Stomach (tissue), 9 donors: Measurements from ENCODE around the gene ZNF576. TPM values are rescaled to one million over a fixed set of nuclear protein-coding genes. Genes with fewer than 3 reads are reported as not detected.

Experiments used
- DNase-seq, 2 donors: peaks; one replicate each; pipeline versions ENCODE4 v3.0.0 to v3.0.0-alpha.2; 2013 to 2019
- H3K27ac ChIP-seq, 5 donors: fragments of 200-600 bp in 4 of 5; sonication (generic) in 4 of 5; one replicate each; pipeline ENCODE4 v1.5.1; 2013 to 2019; ENCODE audit warnings: mild to moderate bottlenecking in 1 of 5, moderate library complexity in 1 of 5
- H3K27me3 ChIP-seq, 3 donors: fragments of 200-600 bp; sonication (generic); one replicate each; pipeline ENCODE4 v1.5.1; 2017 to 2019; ENCODE audit warnings: mixed run types in 1 of 3
- H3K36me3 ChIP-seq, 4 donors: fragments of 200-600 bp; sonication (generic); 1 replicate in 3 of 4; 2 replicates in 1 of 4; pipeline ENCODE4 v1.5.1; 2016 to 2019
- H3K4me1 ChIP-seq, 4 donors: fragments of 200-600 bp; sonication (generic); one replicate each; pipeline ENCODE4 v1.5.1; 2016 to 2019
- H3K4me3 ChIP-seq, 4 donors: fragments of 200-600 bp; sonication (generic) in 3 of 4; one replicate each; pipeline ENCODE4 v1.5.1; 2016 to 2019; ENCODE audit warnings: mild to moderate bottlenecking in 1 of 4
- H3K9me3 ChIP-seq, 4 donors: fragments of 200-600 bp; sonication (generic); one replicate each; pipeline ENCODE4 v1.5.1; 2016 to 2019
- EP300 ChIP-seq: sonication (generic); formaldehyde crosslinking; IDR thresholded peaks from one replicate; pipeline ENCODE4 v1.6.1; 2017; ENCODE audit warnings: antibody characterized with exemption
- POLR2A ChIP-seq, 4 donors: fragments of 450-650 bp; IDR thresholded peaks; one replicate each; pipeline ENCODE4 v1.6.1; 2016; ENCODE audit warnings: antibody characterized with exemption in 4 of 4, control low read depth in 2 of 4, mild to moderate bottlenecking in 1 of 4, moderate library complexity in 1 of 4
- POLR2AphosphoS5 ChIP-seq, 3 donors: sonication (generic); formaldehyde crosslinking; IDR thresholded peaks; one replicate each; pipeline ENCODE4 v1.6.1; 2016; ENCODE audit warnings: antibody characterized with exemption in 3 of 3
- WGBS, 5 donors: extraction: QIAGEN DNeasy Blood & Tissue Kit in 3 of 5; methylation state at CpG; one replicate each; pipeline versions ENCODE4 v1.1.5 to v1.1.7; 2013 to 2018; 5-methylcytosine and 5-hydroxymethylcytosine counted together
- intact Hi-C: fragments of 100-400 bp; cut with DNase I; formaldehyde crosslinking; loops from one replicate; pipeline ENCODE4 v1.15.1; 2023; ENCODE audit warnings: low total_unique reads
- polyA plus RNA-seq, 3 donors: library from polyadenylated mRNA; stranded (reverse); fragments of 200-250 nt; gene quantifications; one replicate each; pipeline ENCODE4 v1.2.3, GENCODE V29; 2013
- total RNA-seq, 5 donors: library from RNA; depleted of rRNA; stranded (reverse); fragments of >200 nt; gene quantifications; one replicate each; pipeline versions ENCODE4 v1.1.0 to v1.2.3, GENCODE V29; 2014 to 2016
- TF ChIP-seq, protein P1 (sequence below), 7 experiments: fragments of 450-650 bp in 4 of 7; fragments of 200-600 bp in 3 of 7; sonication (generic) in 3 of 7; IDR thresholded peaks; one replicate each; pipeline ENCODE4 v1.5.1; 2016 to 2019; ENCODE audit warnings: antibody characterized with exemption in 7 of 7, control low read depth in 2 of 7, mild to moderate bottlenecking in 1 of 7
- donor health status: healthy with polysubstance abuse.
- donor health status: Bipolar disorder and iron deficiency.
- donor health status: healthy.

ZNF576 gene
- total and polyA plus RNA-seq, 8 donors: 4.2 to 21.6 (median 15.6) TPM; not detected in 1

DNA sequence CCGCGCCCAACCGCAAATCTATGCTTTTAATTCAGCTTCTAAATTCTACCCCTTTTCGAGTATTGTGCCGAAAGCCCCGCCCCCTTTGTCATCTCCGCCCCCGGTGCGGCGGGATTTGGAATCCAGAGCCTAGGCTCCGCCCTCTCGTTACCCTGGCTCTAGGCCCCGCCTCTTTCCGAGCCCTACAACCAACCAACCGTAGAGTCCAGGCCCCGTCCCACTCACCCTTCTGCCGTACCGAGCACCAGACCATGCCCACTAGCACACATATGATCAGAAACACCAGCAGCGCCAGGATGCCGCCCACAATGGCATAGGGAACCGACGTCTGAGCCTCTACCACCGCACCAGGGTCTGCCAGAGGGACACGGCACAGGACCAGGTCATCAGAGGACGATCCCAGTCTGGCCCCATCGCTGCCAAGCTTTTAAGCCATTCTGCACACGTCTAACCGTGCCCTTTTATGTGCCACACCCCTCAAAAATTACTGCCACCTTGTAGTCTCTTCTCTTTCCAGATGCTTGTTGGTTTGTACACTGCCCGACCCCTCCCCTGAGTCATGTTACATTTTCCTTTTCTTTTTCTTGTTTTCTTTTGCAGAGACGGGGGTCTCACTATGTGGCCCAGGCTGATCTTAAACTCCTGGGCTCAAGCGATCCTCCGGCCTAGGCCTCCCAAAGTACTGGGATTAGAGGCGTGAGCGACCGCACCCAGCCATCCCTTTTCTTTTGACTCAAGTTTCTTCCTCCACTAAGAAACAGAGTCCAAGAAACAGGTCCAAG is 27.7 kb downstream of the ZNF576 start:
- H3K27me3 ChIP-seq: no peaks in the 10 kb centered on the region
- peaks cover 0 to 24% (median 13%) of the 10 kb centered on the region in 4 donors for H3K4me1 ChIP-seq
- 84 to 89% (median 87%) methylated on average over 33 to 35 of the region's 35 CpGs for WGBS, 5 donors
- intact Hi-C loops: no loop called here
- H3K36me3 ChIP-seq: no peaks in the 10 kb centered on the region
- H3K27ac ChIP-seq: no peak overlapping the region
- no peaks in the 10 kb centered on the region for H3K9me3 ChIP-seq
- DNase-seq: no peak
- no peak for TF ChIP-seq POLR2A (IDR thresholded peaks at IDR 0.05)
- no peak for TF ChIP-seq POLR2AphosphoS5 (IDR thresholded peaks at IDR 0.05)
- TF ChIP-seq, protein P1, sequence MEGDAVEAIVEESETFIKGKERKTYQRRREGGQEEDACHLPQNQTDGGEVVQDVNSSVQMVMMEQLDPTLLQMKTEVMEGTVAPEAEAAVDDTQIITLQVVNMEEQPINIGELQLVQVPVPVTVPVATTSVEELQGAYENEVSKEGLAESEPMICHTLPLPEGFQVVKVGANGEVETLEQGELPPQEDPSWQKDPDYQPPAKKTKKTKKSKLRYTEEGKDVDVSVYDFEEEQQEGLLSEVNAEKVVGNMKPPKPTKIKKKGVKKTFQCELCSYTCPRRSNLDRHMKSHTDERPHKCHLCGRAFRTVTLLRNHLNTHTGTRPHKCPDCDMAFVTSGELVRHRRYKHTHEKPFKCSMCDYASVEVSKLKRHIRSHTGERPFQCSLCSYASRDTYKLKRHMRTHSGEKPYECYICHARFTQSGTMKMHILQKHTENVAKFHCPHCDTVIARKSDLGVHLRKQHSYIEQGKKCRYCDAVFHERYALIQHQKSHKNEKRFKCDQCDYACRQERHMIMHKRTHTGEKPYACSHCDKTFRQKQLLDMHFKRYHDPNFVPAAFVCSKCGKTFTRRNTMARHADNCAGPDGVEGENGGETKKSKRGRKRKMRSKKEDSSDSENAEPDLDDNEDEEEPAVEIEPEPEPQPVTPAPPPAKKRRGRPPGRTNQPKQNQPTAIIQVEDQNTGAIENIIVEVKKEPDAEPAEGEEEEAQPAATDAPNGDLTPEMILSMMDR (IDR thresholded peaks at IDR 0.05): no peak
- TF ChIP-seq EP300: no peak
- H3K4me3 ChIP-seq: no peak overlapping the region

DNA sequence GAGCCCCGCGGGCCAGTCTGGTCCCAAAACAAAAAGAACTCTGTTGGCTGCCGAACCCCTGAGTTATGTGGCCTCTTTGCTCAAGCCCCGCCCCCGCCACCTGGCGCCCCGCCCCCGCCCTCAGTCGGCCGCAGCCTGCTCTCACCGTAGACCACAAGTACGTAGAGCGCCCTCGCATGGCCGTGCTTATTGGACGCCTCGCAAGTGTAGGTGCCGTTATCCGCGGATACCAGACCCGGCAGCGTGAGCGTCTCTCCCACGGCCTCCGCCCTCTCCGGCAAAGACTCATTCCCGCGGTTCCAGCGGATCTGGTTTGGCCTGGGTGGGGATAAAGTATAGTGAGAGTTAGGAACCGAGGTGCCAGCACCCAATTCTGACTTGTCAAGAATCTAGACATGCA is 28.5 kb downstream of the ZNF576 start:
- 22 to 37% (median 33%) methylated on average over 15 to 30 of the region's 30 CpGs for WGBS, 5 donors
- DNase-seq: peak; percentile 70 to 82

DNA sequence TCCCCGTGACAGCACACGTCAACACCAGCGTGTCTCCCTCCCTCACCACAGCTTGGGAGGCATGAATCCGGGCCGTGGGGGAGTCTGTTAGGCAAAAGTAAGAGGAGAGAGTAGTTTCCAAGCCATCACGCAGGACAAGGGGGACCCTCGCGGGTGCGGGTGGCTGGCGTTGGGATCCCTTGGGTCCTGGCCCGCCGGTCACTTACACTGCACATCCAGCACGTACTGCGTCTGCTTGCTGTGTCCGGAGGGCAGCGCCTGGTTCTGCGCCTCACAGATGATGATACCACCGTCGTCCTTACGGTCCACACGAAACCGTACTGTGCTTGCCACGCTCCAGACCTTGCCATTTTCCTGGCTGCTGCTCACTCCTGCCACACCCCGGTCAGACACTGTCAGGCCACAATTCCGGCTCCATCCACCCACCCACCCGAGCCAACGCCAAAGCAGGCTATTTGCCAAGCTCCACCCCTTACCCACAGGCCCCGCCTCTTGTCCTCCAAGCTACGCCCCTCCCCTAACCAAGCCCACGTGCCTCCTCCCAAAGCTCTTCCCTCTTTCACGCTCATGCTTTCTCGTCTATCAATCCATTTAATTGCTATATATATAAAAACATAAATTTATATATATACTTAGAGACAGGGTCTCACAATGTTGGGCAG is 29.7 kb downstream of the ZNF576 start:
- Histone ChIP-seq H3K27me3 (no peaks in the 10 kb centered on the region), H3K36me3 (no peaks in the 10 kb centered on the region), H3K9me3 (no peaks in the 10 kb centered on the region), H3K4me1 (peaks cover 0 to 10% (median 4%) of the 10 kb centered on the region in 4 donors), H3K27ac (no peak overlapping the region), H3K4me3 (no peak overlapping the region)
- peak in 1 of 2 donors; percentile 47 for DNase-seq
- intact Hi-C loops: no loop called here
- no peak for TF ChIP-seq EP300
- TF ChIP-seq POLR2A (IDR thresholded peaks at IDR 0.05): no peak
- TF ChIP-seq, protein P1 (IDR thresholded peaks at IDR 0.05): no peak
- no peak for TF ChIP-seq POLR2AphosphoS5 (IDR thresholded peaks at IDR 0.05)
- WGBS, 5 donors: 74 to 82% (median 77%) methylated on average over 31 to 32 of the region's 32 CpGs

More for the DNA sequence above, 28.5 kb downstream of the ZNF576 start:
- TF ChIP-seq, protein P1 (IDR thresholded peaks at IDR 0.05): no peak
- no peak for TF ChIP-seq POLR2A (IDR thresholded peaks at IDR 0.05)
- TF ChIP-seq POLR2AphosphoS5 (IDR thresholded peaks at IDR 0.05): no peak
- TF ChIP-seq EP300: no peak
- Histone ChIP-seq H3K9me3 (no peaks in the 10 kb centered on the region), H3K4me1 (peaks cover 0 to 21% (median 12%) of the 10 kb centered on the region in 4 donors), H3K27me3 (no peaks in the 10 kb centered on the region), H3K36me3 (no peaks in the 10 kb centered on the region), H3K4me3 (no peak overlapping the region), H3K27ac (no peak overlapping the region)
- intact Hi-C loops: no loop called here

DNA sequence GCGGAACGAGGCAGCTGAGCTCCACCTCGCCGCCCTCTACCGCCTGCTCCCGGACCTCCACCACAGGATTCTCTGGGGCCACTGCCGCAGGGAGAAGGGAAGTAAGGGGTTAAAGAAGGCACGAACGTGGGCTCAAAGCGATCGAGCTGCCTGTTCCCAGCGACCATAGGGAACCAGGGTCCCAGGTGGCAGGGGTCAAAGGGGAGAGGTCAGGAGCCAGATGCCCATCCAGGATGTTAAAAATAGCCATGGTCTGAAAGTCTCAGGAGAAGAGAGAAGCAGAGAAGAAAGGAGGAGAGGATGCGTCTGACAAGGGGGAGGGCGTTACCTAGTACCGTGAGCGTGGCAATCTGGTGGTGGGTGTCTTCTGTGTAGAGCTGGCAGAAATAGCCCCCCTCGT is 30.4 kb downstream of the ZNF576 start:
- TF ChIP-seq EP300: no peak
- TF ChIP-seq, protein P1 (IDR thresholded peaks at IDR 0.05): no peak
- no peak for TF ChIP-seq POLR2AphosphoS5 (IDR thresholded peaks at IDR 0.05)
- no peak for TF ChIP-seq POLR2A (IDR thresholded peaks at IDR 0.05)
- Histone ChIP-seq H3K4me3 (no peak overlapping the region), H3K36me3 (no peaks in the 10 kb centered on the region), H3K27me3 (no peaks in the 10 kb centered on the region), H3K9me3 (no peaks in the 10 kb centered on the region), H3K4me1 (peaks cover 0 to 10% (median 4%) of the 10 kb centered on the region in 4 donors), H3K27ac (no peak overlapping the region)
- WGBS, 5 donors: 57 to 67% (median 62%) methylated on average over 15 to 17 of the region's 17 CpGs
- no peak for DNase-seq
- intact Hi-C loops: no loop called here
